Brain microvascular endothelial cell (primary cell): Measurements from ENCODE around the gene PALM.

Source experiments
- DNase-seq: peaks from one replicate; pipeline ENCODE4 v3.0.0-alpha.2; 2020
- H3K27ac ChIP-seq: fragments of 250-450 bp; sonication (Bioruptor Pico); 2 replicates; pipeline ENCODE4 v1.5.1; 2020; ENCODE audit warnings: mild to moderate bottlenecking, moderate library complexity
- H3K27me3 ChIP-seq: fragments of 250-450 bp; sonication (Bioruptor Pico); replicated peaks from 2 replicates; pipeline ENCODE4 v1.5.1; 2020; ENCODE audit warnings: mild to moderate bottlenecking
- H3K36me3 ChIP-seq: fragments of 250-450 bp; sonication (Bioruptor Pico); replicated peaks from 2 replicates; pipeline ENCODE4 v1.5.1; 2020; ENCODE audit warnings: mild to moderate bottlenecking
- H3K4me3 ChIP-seq: 2 replicates; pipeline ENCODE4 v1.5.1; 2011; ENCODE audit warnings: low read depth, mild to moderate bottlenecking, control low read depth, low read length, moderate library complexity
- in situ Hi-C: cut with HindIII; loops from 2 replicates; pipeline ENCODE4 v1.10.0; 2017; ENCODE audit warnings: low sequenced_read_pairs, low pct_ligation_motif_present
- TF ChIP-seq, protein P1 (sequence below): IDR thresholded peaks from 2 replicates; pipeline ENCODE4 v1.5.1; 2011; ENCODE audit warnings: low read depth, mild to moderate bottlenecking, moderate library complexity, low read length, control low read depth, inconsistent platforms; ENCODE audit errors: missing control alignments

The PALM gene

DNA sequence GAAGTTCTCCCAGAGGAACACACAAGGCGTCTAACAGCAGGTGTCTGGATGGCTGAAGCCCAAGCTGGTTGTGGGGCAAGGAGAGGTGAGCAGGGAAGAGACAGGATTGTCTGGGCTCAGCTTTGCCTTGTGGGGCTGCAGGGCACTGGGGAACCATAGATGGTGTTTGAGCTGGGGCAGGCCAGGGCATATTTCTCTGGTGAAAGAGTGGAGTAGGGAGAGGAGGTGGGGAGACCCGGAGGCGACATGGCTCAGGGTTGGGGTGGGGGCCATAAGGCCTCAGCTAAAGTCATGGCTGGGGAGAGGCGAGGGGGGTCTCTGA, 5.4 kb upstream of the PALM start:
- DNase-seq = no peak
- H3K36me3 ChIP-seq = no peaks in the 10 kb centered on the region
- in situ Hi-C loops = no loop called here
- H3K27ac ChIP-seq = no peak overlapping the region
- TF ChIP-seq, protein P1, sequence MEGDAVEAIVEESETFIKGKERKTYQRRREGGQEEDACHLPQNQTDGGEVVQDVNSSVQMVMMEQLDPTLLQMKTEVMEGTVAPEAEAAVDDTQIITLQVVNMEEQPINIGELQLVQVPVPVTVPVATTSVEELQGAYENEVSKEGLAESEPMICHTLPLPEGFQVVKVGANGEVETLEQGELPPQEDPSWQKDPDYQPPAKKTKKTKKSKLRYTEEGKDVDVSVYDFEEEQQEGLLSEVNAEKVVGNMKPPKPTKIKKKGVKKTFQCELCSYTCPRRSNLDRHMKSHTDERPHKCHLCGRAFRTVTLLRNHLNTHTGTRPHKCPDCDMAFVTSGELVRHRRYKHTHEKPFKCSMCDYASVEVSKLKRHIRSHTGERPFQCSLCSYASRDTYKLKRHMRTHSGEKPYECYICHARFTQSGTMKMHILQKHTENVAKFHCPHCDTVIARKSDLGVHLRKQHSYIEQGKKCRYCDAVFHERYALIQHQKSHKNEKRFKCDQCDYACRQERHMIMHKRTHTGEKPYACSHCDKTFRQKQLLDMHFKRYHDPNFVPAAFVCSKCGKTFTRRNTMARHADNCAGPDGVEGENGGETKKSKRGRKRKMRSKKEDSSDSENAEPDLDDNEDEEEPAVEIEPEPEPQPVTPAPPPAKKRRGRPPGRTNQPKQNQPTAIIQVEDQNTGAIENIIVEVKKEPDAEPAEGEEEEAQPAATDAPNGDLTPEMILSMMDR = no peak
- no peak overlapping the region for H3K4me3 ChIP-seq
- H3K27me3 ChIP-seq = no peaks in the 10 kb centered on the region

DNA sequence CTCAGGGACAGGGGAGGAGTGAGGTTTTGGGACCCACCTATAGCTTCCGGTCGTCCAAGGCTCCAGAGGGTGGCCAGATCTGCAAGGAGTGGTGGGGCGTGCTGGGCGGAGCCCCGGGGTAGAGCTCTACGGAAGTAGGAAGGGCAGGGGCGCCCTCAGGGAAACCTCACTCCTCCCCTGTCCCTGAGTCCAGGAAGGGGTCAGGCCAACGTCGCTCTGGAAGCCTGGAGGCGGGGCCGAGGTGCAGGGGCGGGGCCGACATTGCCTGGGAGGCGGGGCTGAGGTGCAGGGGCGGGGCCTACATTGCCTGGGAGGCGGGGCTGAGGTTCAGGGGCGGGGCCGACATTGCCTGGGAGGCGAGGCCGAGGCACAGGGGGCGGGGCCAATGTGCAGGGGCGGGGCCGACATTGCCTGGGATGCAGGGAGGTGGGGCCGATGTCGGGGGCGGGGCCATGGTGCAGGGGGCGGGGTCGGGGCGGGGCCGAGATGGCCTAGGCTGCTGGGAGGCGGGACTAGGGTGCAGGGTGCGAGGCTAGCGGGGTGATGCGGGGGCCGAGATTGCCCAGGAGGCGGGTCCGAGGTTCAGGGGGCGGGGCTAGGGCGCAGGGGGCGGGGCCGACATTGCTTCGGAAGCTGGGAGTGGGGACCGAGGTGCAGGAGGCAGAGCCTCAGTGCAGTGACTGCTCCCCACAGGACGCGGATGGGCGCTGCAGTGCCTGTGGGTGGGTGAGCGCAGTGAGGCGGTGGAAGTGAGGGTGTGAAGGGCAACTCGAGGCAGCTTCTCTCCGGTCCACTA, 4.9 kb upstream of the PALM start:
- TF ChIP-seq, protein P1 = no peak
- no peaks in the 10 kb centered on the region for H3K27me3 ChIP-seq
- H3K27ac ChIP-seq = no peak overlapping the region
- in situ Hi-C loops = no loop called here
- no peak overlapping the region for H3K4me3 ChIP-seq
- peak; percentile 41 for DNase-seq
- H3K36me3 ChIP-seq = no peaks in the 10 kb centered on the region

DNA sequence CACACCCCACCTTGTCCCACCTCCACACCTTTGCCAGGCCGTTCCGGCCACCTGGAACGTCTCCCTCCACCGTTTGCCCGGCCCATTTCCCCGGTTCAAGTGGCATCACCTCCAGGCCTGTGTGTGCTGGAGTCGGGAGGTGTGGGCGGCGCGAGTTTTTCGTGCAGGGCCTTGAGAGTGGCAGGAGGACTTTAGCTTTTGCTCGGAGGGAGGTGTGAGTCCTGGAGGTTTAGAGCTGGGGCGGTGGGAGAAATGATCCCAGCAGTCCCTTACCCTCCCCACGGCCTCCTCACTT, 4.3 kb upstream of the PALM start:
- in situ Hi-C loops = no loop called here
- no peak overlapping the region for H3K4me3 ChIP-seq

GRCh38 chr19:709196-709964, 645 bp downstream of the PALM start:
- no peak for DNase-seq
- no peaks in the 10 kb centered on the region for H3K36me3 ChIP-seq
- in situ Hi-C loops = no loop called here
- H3K27me3 ChIP-seq = peaks cover 3% of the 10 kb centered on the region
- H3K27ac ChIP-seq = no peak overlapping the region
- TF ChIP-seq, protein P1 = no peak
- peak overlapping the region; percentile 32 for H3K4me3 ChIP-seq

More for the DNA sequence above, 4.3 kb upstream of the PALM start:
- no peak for DNase-seq
- Histone ChIP-seq H3K36me3 (no peaks in the 10 kb centered on the region), H3K27me3 (peaks cover 3% of the 10 kb centered on the region), H3K27ac (no peak overlapping the region)
- TF ChIP-seq, protein P1 = no peak

DNA sequence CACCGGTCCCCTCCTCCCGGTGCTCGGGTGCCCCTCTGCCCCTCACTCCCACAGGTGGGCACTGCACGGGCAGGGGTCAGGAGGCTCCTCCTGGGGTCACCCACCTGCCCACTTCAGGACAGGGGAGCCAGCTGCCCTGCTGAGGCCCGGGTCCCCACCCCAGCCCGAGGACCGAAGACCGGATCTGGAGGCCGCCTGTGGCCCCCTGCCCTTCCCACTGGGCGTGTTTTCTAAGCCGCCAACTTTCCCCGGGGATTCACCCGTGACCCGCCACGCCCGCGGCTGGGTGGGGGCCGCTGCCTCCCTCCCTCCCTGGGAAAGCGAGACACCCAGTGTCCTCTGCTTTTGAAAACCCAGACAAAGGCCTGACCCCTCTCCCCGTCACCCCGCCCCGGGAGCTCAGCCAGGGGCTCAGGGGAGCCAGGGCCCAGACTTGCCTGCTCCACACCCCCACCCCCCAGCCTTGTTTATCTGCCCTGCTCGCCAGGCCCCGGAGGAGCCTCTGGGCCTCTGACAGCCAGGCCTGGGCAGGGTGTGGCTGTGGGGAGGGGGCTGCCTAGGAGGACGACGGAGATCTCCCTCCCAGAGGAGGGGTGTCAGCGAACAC, 1.3 kb downstream of the PALM start:
- Histone ChIP-seq H3K27ac (no peak overlapping the region), H3K36me3 (no peaks in the 10 kb centered on the region), H3K4me3 (no peak overlapping the region), H3K27me3 (peaks cover 3% of the 10 kb centered on the region)
- DNase-seq = no peak
- in situ Hi-C loops = no loop called here
- TF ChIP-seq, protein P1 = no peak
